Erythroblast (primary cell): ENCODE measurements around the gene CHMP4A.

Source experiments
- GATA1 ChIP-seq: IDR thresholded peaks from 2 replicates; pipeline ENCODE4 v1.6.1; 2011; ENCODE audit warnings: low read depth, mild to moderate bottlenecking, control low read depth, low read length, moderate library complexity
- POLR2A ChIP-seq: IDR thresholded peaks from 2 replicates; pipeline ENCODE4 v1.6.1; 2011; ENCODE audit warnings: mild to moderate bottlenecking, low read length

DNA sequence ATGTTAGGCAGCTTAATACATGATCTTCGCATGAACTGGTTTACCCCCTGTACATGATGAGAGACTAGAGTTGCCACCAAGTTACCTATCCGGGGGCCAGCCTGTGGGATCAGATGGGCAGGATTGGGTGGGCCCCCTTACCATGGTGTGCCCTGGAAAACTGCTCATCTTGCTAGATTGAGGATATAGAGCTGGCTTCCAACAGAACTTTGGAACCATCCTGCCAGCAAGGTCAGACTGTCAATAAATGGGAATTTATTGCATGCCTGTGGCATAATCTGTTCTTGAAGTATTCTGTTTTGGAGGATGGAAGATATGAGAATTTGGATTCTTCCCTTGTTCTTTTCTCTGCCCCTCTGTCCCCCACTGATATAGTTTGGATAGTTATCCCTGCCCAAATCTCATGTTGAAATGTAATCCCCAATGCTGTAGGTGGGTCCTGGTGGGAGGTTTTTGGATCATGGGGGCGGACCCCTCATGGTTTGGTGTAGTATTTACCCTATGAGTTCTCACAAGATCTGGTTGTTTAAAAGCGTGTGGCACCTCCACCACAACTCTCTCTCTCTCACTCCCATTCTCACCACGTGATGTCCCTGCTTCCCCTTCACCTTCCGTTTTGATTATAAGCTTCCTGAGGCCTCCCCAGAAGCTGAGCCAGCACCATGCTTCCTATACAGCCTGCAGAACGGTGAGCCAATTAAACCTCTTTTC, 14.3 kb downstream of the CHMP4A start:
- TF ChIP-seq POLR2A, result no peak
- no peak for TF ChIP-seq GATA1
